ENCODE results near the gene CXCL16.

DNA sequence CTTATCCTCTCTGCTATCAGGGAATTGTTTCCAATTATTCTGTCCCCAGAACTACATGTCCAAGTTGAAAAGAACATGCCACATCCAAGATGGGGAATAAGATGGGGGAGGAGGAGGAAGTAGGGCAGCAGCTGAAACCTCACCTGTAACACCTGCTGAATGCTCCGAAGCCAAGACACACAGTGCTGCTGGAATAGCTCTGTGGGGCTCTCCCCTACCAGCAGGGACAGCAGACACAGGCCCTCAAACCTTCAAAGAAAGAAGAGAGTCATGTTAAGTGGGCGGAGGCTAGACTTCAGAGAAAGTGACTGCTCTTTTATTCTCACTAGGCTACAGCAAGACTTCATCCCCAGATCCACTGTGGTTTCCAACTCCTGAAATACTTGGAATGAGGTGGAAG, 49.0 kb downstream of the CXCL16 start:
- TF ChIP-seq, protein P1, sequence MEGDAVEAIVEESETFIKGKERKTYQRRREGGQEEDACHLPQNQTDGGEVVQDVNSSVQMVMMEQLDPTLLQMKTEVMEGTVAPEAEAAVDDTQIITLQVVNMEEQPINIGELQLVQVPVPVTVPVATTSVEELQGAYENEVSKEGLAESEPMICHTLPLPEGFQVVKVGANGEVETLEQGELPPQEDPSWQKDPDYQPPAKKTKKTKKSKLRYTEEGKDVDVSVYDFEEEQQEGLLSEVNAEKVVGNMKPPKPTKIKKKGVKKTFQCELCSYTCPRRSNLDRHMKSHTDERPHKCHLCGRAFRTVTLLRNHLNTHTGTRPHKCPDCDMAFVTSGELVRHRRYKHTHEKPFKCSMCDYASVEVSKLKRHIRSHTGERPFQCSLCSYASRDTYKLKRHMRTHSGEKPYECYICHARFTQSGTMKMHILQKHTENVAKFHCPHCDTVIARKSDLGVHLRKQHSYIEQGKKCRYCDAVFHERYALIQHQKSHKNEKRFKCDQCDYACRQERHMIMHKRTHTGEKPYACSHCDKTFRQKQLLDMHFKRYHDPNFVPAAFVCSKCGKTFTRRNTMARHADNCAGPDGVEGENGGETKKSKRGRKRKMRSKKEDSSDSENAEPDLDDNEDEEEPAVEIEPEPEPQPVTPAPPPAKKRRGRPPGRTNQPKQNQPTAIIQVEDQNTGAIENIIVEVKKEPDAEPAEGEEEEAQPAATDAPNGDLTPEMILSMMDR (IDR thresholded peaks at IDR 0.05; ENCODE audit: insufficient read depth, low read depth, low read length), result no peak
- TF ChIP-seq EZH2 (IDR thresholded peaks at IDR 0.05; ENCODE audit: insufficient read depth, low read length), result no peak

Measured in astrocyte (in vitro differentiated cells and primary cell).